ENCODE results near the gene HYAL3. TPM values are rescaled to one million over a fixed set of nuclear protein-coding genes. Genes with fewer than 3 reads are reported as not detected.

Gene HYAL3
- total and polyA plus RNA-seq, 2 of the 13 experiments (the other 11 are each of a cell fraction or from before 2014, with no cell fraction given) = 5.5 to 10.4 TPM

DNA sequence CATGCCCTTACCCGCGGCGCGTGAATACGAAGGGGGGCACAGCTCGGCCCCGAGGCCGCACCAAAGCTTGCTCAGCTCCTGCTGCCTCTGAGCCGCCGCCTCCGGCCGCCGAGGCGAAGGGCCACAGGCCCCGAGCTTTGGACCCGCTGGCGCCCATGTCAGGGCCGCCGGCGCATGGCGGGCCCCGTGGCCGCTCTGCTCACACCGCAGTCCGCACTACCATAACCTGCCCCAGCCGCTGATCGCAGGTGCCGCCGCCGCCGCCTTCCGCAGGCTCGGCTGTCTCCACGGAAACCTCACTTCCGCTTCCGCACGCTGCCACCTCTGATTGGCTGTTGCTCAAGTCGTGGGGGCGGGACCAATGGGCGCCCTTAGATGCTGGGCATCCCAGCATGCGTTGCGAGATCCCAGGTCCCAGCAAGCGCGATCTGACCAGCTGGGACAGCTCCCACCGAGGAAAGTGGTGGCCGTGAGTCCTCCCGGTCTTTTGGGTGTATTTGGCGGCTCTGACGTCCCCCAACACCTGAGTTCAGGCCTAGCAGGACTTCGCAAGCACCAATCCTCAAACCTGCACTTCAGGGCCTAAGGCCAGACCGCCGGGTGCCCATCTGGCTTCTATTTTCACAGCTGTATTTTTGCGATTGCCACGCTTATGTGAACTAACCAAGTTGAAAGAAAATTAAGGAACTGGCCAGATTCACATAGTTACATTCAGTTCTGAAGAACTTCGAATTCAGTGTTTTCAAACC, 28.9 kb upstream of the HYAL3 start, which contains the start of gene TUSC2 (continued):
- peak; percentile 82; the same call in 1 of the 2 replicates for TF ChIP-seq ZNF766 (CRISPR knock-in tag; IDR thresholded peaks at IDR 0.05; ENCODE audit: borderline replicate concordance)
- TF ChIP-seq ATRX (CRISPR knock-in tag; IDR thresholded peaks at IDR 0.05; ENCODE audit: borderline replicate concordance) = no peak
- TF ChIP-seq ZNF615 (CRISPR knock-in tag; IDR thresholded peaks at IDR 0.05; ENCODE audit: borderline replicate concordance) = peak; percentile 43; the same call in 1 of the 2 replicates
- peak; percentile 65; the same call in 1 of the 2 replicates for TF ChIP-seq ZNF747 (CRISPR knock-in tag; IDR thresholded peaks at IDR 0.05; ENCODE audit: borderline replicate concordance)
- TF ChIP-seq ZNF33A (CRISPR knock-in tag; IDR thresholded peaks at IDR 0.05; ENCODE audit: borderline replicate concordance) = no peak
- peak; percentile 82 for TF ChIP-seq CREB1 (IDR thresholded peaks at IDR 0.05)
- TF ChIP-seq CREB1 (CRISPR knock-in tag; IDR thresholded peaks at IDR 0.05) = peak; percentile 93
- no peak for TF ChIP-seq ZNF839 (CRISPR knock-in tag; IDR thresholded peaks at IDR 0.05; ENCODE audit: borderline replicate concordance)
- TF ChIP-seq, protein P1, sequence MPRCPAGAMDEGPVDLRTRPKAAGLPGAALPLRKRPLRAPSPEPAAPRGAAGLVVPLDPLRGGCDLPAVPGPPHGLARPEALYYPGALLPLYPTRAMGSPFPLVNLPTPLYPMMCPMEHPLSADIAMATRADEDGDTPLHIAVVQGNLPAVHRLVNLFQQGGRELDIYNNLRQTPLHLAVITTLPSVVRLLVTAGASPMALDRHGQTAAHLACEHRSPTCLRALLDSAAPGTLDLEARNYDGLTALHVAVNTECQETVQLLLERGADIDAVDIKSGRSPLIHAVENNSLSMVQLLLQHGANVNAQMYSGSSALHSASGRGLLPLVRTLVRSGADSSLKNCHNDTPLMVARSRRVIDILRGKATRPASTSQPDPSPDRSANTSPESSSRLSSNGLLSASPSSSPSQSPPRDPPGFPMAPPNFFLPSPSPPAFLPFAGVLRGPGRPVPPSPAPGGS (CRISPR knock-in tag; IDR thresholded peaks at IDR 0.05) = 0 out of 2 replicates have a peak, but pooled peaks have one; percentile 73
- TF ChIP-seq, protein P2, sequence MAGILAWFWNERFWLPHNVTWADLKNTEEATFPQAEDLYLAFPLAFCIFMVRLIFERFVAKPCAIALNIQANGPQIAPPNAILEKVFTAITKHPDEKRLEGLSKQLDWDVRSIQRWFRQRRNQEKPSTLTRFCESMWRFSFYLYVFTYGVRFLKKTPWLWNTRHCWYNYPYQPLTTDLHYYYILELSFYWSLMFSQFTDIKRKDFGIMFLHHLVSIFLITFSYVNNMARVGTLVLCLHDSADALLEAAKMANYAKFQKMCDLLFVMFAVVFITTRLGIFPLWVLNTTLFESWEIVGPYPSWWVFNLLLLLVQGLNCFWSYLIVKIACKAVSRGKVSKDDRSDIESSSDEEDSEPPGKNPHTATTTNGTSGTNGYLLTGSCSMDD (CRISPR knock-in tag; IDR thresholded peaks at IDR 0.05) = no peak
- TF ChIP-seq ZNF678 (CRISPR knock-in tag; IDR thresholded peaks at IDR 0.05) = 0 out of 2 replicates have a peak, but pooled peaks have one; percentile 51
- TF ChIP-seq MAFK (conservative IDR thresholded peaks at IDR 0.05 in 1 of 2, IDR thresholded peaks at IDR 0.05 in 1 of 2; ENCODE audit: low read length in 2 of 2) = no peak
- no peak for TF ChIP-seq ZNF430 (CRISPR knock-in tag; IDR thresholded peaks at IDR 0.05)
- no peak for TF ChIP-seq FLYWCH1 (CRISPR knock-in tag; IDR thresholded peaks at IDR 0.05)
- TF ChIP-seq, protein P3, sequence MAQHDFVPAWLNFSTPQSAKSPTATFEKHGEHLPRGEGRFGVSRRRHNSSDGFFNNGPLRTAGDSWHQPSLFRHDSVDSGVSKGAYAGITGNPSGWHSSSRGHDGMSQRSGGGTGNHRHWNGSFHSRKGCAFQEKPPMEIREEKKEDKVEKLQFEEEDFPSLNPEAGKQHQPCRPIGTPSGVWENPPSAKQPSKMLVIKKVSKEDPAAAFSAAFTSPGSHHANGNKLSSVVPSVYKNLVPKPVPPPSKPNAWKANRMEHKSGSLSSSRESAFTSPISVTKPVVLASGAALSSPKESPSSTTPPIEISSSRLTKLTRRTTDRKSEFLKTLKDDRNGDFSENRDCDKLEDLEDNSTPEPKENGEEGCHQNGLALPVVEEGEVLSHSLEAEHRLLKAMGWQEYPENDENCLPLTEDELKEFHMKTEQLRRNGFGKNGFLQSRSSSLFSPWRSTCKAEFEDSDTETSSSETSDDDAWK (CRISPR knock-in tag; IDR thresholded peaks at IDR 0.05) = no peak
- TF ChIP-seq HDAC6 (IDR thresholded peaks at IDR 0.05; ENCODE audit: low read depth, low read length) = no peak
- TF ChIP-seq TERF1 (CRISPR knock-in tag; IDR thresholded peaks at IDR 0.05) = no peak
- no peak for TF ChIP-seq SMARCE1 (IDR thresholded peaks at IDR 0.05; ENCODE audit: borderline replicate concordance)
- TF ChIP-seq HNF4G (IDR thresholded peaks at IDR 0.05; ENCODE audit: borderline replicate concordance, low read depth, low read length) = no peak
- no peak for TF ChIP-seq HNF4G (CRISPR knock-in tag; IDR thresholded peaks at IDR 0.05; ENCODE audit: borderline replicate concordance, low read depth)
- TF ChIP-seq ZNF577 (CRISPR knock-in tag; IDR thresholded peaks at IDR 0.05; ENCODE audit: borderline replicate concordance, low read depth) = no peak
- no peak for TF ChIP-seq ZNF670 (CRISPR knock-in tag; IDR thresholded peaks at IDR 0.05; ENCODE audit: borderline replicate concordance)
- no peak for TF ChIP-seq SRY (CRISPR knock-in tag; IDR thresholded peaks at IDR 0.05)
- TF ChIP-seq, protein P4, sequence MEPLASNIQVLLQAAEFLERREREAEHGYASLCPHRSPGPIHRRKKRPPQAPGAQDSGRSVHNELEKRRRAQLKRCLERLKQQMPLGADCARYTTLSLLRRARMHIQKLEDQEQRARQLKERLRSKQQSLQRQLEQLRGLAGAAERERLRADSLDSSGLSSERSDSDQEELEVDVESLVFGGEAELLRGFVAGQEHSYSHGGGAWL (CRISPR knock-in tag; IDR thresholded peaks at IDR 0.05) = peak; percentile 26; the same call in 1 of the 2 replicates
- no peak for TF ChIP-seq TCF7L2 (IDR thresholded peaks at IDR 0.05; ENCODE audit: low read depth, low read length)
